ENCODE data around the gene CNTN6. TPM values are rescaled to one million over a fixed set of nuclear protein-coding genes. Genes with fewer than 3 reads are reported as not detected.

The CNTN6 gene
- polyA plus RNA-seq, 1 of the 3 experiments (the other 2 are of a cell fraction): 0.02 TPM

- H3K9ac ChIP-seq: no peak overlapping the region
- no peaks in the 10 kb centered on the region for H3K27me3 ChIP-seq (ENCODE audit: insufficient read depth)
- no peaks in the 10 kb centered on the region for H3K79me2 ChIP-seq (ENCODE audit: insufficient read depth)
- ChIA-PET CTCF (no interaction called here), POLR2A (no interaction called here)
- no peak overlapping the region for H3K4me3 ChIP-seq (ENCODE audit: low read depth in 2 of 2, low read length in 1 of 2)
- no peaks in the 10 kb centered on the region for H3K36me3 ChIP-seq (replicated peaks in 1 of 2; ENCODE audit: control insufficient read depth in 1 of 2, insufficient read depth in 2 of 2, low read length in 1 of 2)
- no peak for DNase-seq
- WGBS (ENCODE audit: low lambda C conversion rate): 25% methylated on average over 4 of the region's 4 CpGs
- H3K9me3 ChIP-seq: no peaks in the 10 kb centered on the region
- no peak overlapping the region for H3K27ac ChIP-seq (ENCODE audit: low read depth in 2 of 2, low read length in 1 of 2)
- TF ChIP-seq GATA2 (CRISPR knock-in tag; IDR thresholded peaks at IDR 0.05) (no peak), RCOR1 (IDR thresholded peaks at IDR 0.05; ENCODE audit: low read length) (no peak), CTCF (IDR thresholded peaks at IDR 0.05) (no peak), NRF1 (IDR thresholded peaks at IDR 0.05; ENCODE audit: low read depth, low read length) (no peak)
- H3F3A ChIP-seq (replicated peaks; ENCODE audit: insufficient read depth): no peaks in the 10 kb centered on the region
- H4K20me1 ChIP-seq (ENCODE audit: insufficient read depth): no peaks in the 10 kb centered on the region
- no peak overlapping the region for H3K4me2 ChIP-seq
- H3K4me1 ChIP-seq (ENCODE audit: control insufficient read depth in 1 of 2, insufficient read depth in 2 of 2, low read depth in 1 of 2, low read length in 1 of 2): no peaks in the 10 kb centered on the region; a peak in 1 of 4 replicates
- no peak overlapping the region for H2AFZ ChIP-seq (ENCODE audit: low read depth)
- H3K9me2 ChIP-seq: no peaks in the 10 kb centered on the region
Measured at GRCh38 chr3:1287815-1288214, 195.0 kb downstream of the CNTN6 start.

GRCh38 chr3:1288805-1289494 lies 196.1 kb downstream of the CNTN6 start:
- H3K4me1 ChIP-seq (ENCODE audit: control insufficient read depth in 1 of 2, insufficient read depth in 2 of 2, low read depth in 1 of 2, low read length in 1 of 2): no peaks in the 10 kb centered on the region; a peak in 1 of 4 replicates
- no peak overlapping the region for H3K9ac ChIP-seq
- 29% methylated on average over 4 of the region's 4 CpGs for WGBS (ENCODE audit: low lambda C conversion rate)
- no peaks in the 10 kb centered on the region for H3F3A ChIP-seq (replicated peaks; ENCODE audit: insufficient read depth)
- no peaks in the 10 kb centered on the region for H3K79me2 ChIP-seq (ENCODE audit: insufficient read depth)
- no peaks in the 10 kb centered on the region for H4K20me1 ChIP-seq (ENCODE audit: insufficient read depth)
- no peaks in the 10 kb centered on the region for H3K9me3 ChIP-seq
- H3K4me2 ChIP-seq: no peak overlapping the region
- no peak overlapping the region for H2AFZ ChIP-seq (ENCODE audit: low read depth)
- no peak for TF ChIP-seq REST (IDR thresholded peaks at IDR 0.05; ENCODE audit: low read depth, low read length)
- no peak for TF ChIP-seq GATA2 (CRISPR knock-in tag; IDR thresholded peaks at IDR 0.05)
- TF ChIP-seq TEAD4 (IDR thresholded peaks at IDR 0.05; ENCODE audit: borderline replicate concordance, insufficient read depth): no peak
- TF ChIP-seq EP300 (IDR thresholded peaks at IDR 0.05; ENCODE audit: borderline replicate concordance in 1 of 2, low read depth in 1 of 2, low read length in 1 of 2): no peak
- ChIA-PET POLR2A (no interaction called here), CTCF (no interaction called here)
- no peak overlapping the region for H3K27ac ChIP-seq (ENCODE audit: low read depth in 2 of 2, low read length in 1 of 2)
- peak; percentile 8 for DNase-seq
- no peaks in the 10 kb centered on the region for H3K9me2 ChIP-seq
- H3K36me3 ChIP-seq (replicated peaks in 1 of 2; ENCODE audit: control insufficient read depth in 1 of 2, insufficient read depth in 2 of 2, low read length in 1 of 2): no peaks in the 10 kb centered on the region
- H3K4me3 ChIP-seq (ENCODE audit: low read depth in 2 of 2, low read length in 1 of 2): no peak overlapping the region
- no peaks in the 10 kb centered on the region for H3K27me3 ChIP-seq (ENCODE audit: insufficient read depth)
